ENCODE results near the gene KCNAB1.

DNA sequence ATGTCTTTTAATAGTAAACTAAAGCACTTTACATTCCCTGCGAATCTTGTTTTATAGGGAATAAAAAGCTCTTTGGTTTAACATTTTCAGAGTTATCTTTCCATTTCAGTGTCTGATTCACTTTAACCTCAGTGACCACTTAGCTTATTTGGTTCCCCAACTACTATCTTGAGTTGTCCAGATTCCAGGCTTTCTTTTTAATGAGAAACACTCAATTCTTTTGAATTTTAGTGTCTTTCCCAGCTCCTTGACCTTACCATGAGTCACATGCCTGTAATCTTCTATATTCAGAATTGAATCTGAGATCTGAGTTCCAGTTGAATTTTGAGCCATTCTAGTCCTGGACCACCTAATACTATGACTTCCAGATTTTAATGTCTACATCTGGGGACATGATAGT is 144.4 kb downstream of the KCNAB1 start:
- TF ChIP-seq CTCF (IDR thresholded peaks at IDR 0.05) (no peak), TEAD4 (CRISPR knock-in tag; IDR thresholded peaks at IDR 0.05) (no peak)

All from WTC11 (cell line).